ENCODE data around the gene NEUROG1.

- TF ChIP-seq POLR2A (IDR thresholded peaks at IDR 0.05), result no peak
- no peak for TF ChIP-seq CTCF (IDR thresholded peaks at IDR 0.05 in 4 of 5, conservative IDR thresholded peaks at IDR 0.05 in 1 of 5)
Observed at GRCh38 chr5:135557076-135557838, 21.5 kb upstream of the NEUROG1 start.

Measured in gastrocnemius medialis (tissue), 4 donors.